ENCODE measurements around the gene SPATA7. TPM values are rescaled to one million over a fixed set of nuclear protein-coding genes. Genes with fewer than 3 reads are reported as not detected.

The SPATA7 gene
- total RNA-seq, 1 experiment from 2014 or later, result 13.5 TPM

GRCh38 chr14:88392609-88393008 lies 7.2 kb downstream of the SPATA7 start:
- DNase-seq (ENCODE audit: low spot score), result no peak
- in situ Hi-C loops (cut with HindIII; ENCODE audit: low sequenced_read_pairs), result no loop called here

GRCh38 chr14:88411039-88411438 lies 25.6 kb downstream of the SPATA7 start:
- in situ Hi-C loops (cut with HindIII; ENCODE audit: low sequenced_read_pairs), result no loop called here
- DNase-seq (ENCODE audit: low spot score), result no peak

GRCh38 chr14:88417594-88417993 lies 32.1 kb downstream of the SPATA7 start:
- in situ Hi-C loops (cut with HindIII; ENCODE audit: low sequenced_read_pairs), result no loop called here
- no peak for DNase-seq (ENCODE audit: low spot score)

GRCh38 chr14:88420187-88420586 lies 34.7 kb downstream of the SPATA7 start:
- in situ Hi-C loops (cut with HindIII; ENCODE audit: low sequenced_read_pairs), result no loop called here

GRCh38 chr14:88421286-88421685 lies 35.8 kb downstream of the SPATA7 start:
- DNase-seq (ENCODE audit: low spot score), result no peak
- in situ Hi-C loops (cut with HindIII; ENCODE audit: low sequenced_read_pairs), result no loop called here

More at GRCh38 chr14:88420187-88420586, 34.7 kb downstream of the SPATA7 start:
- no peak for DNase-seq (ENCODE audit: low spot score)

- in situ Hi-C loops (cut with HindIII; ENCODE audit: low sequenced_read_pairs), result no loop called here
- DNase-seq (ENCODE audit: low spot score), result no peak
Measured at GRCh38 chr14:88422047-88422446, 36.6 kb downstream of the SPATA7 start.

- in situ Hi-C loops (cut with HindIII; ENCODE audit: low sequenced_read_pairs), result no loop called here
- DNase-seq (ENCODE audit: low spot score), result no peak
Measured at GRCh38 chr14:88422919-88423650, 37.6 kb downstream of the SPATA7 start.

- in situ Hi-C loops (cut with HindIII; ENCODE audit: low sequenced_read_pairs), result no loop called here
- DNase-seq (ENCODE audit: low spot score), result no peak
Measured at GRCh38 chr14:88424573-88424972, 39.1 kb downstream of the SPATA7 start.

GRCh38 chr14:88426271-88426670 lies 40.8 kb downstream of the SPATA7 start:
- in situ Hi-C loops (cut with HindIII; ENCODE audit: low sequenced_read_pairs), result no loop called here

GRCh38 chr14:88430976-88431375 lies 45.5 kb downstream of the SPATA7 start:
- no peak for DNase-seq (ENCODE audit: low spot score)
- in situ Hi-C loops (cut with HindIII; ENCODE audit: low sequenced_read_pairs), result no loop called here

More at GRCh38 chr14:88426271-88426670, 40.8 kb downstream of the SPATA7 start:
- DNase-seq (ENCODE audit: low spot score), result peak; percentile 33

- in situ Hi-C loops (cut with HindIII; ENCODE audit: low sequenced_read_pairs), result no loop called here
- DNase-seq (ENCODE audit: low spot score), result no peak
Measured at GRCh38 chr14:88437658-88438057, 52.2 kb downstream of the SPATA7 start.

GRCh38 chr14:88439088-88439487 lies 53.6 kb downstream of the SPATA7 start:
- no peak for DNase-seq (ENCODE audit: low spot score)
- in situ Hi-C loops (cut with HindIII; ENCODE audit: low sequenced_read_pairs), result no loop called here

GRCh38 chr14:88452231-88452630 lies 66.8 kb downstream of the SPATA7 start:
- no peak for DNase-seq (ENCODE audit: low spot score)
- in situ Hi-C loops (cut with HindIII; ENCODE audit: low sequenced_read_pairs), result no loop called here

- in situ Hi-C loops (cut with HindIII; ENCODE audit: low sequenced_read_pairs), result no loop called here
- DNase-seq (ENCODE audit: low spot score), result no peak
Measured at GRCh38 chr14:88454886-88455285, 69.4 kb downstream of the SPATA7 start.

GRCh38 chr14:88463318-88463717 lies 77.9 kb downstream of the SPATA7 start:
- in situ Hi-C loops (cut with HindIII; ENCODE audit: low sequenced_read_pairs), result no loop called here
- DNase-seq (ENCODE audit: low spot score), result peak; percentile 19

GRCh38 chr14:88468406-88468805 lies 82.9 kb downstream of the SPATA7 start:
- DNase-seq (ENCODE audit: low spot score), result no peak
- in situ Hi-C loops (cut with HindIII; ENCODE audit: low sequenced_read_pairs), result no loop called here

GRCh38 chr14:88470542-88471440 lies 85.3 kb downstream of the SPATA7 start:
- in situ Hi-C loops (cut with HindIII; ENCODE audit: low sequenced_read_pairs), result no loop called here
- no peak for DNase-seq (ENCODE audit: low spot score)

- in situ Hi-C loops (cut with HindIII; ENCODE audit: low sequenced_read_pairs), result no loop called here
- no peak for DNase-seq (ENCODE audit: low spot score)
Measured at GRCh38 chr14:88473791-88474190, 88.3 kb downstream of the SPATA7 start.

GRCh38 chr14:88476214-88476774 lies 90.8 kb downstream of the SPATA7 start:
- in situ Hi-C loops (cut with HindIII; ENCODE audit: low sequenced_read_pairs), result no loop called here
- no peak for DNase-seq (ENCODE audit: low spot score)

- no peak for DNase-seq (ENCODE audit: low spot score)
- in situ Hi-C loops (cut with HindIII; ENCODE audit: low sequenced_read_pairs), result no loop called here
Measured at GRCh38 chr14:88476825-88477224, 91.4 kb downstream of the SPATA7 start.

All from G401 (cell line).